ENCODE results near the gene HNF1A.
"Not testable (repeated sequence)": the region's sequence is repeated elsewhere in the genome, so short reads cannot be mapped to it uniquely, and the experiment has no call there.

The HNF1A gene

DNA sequence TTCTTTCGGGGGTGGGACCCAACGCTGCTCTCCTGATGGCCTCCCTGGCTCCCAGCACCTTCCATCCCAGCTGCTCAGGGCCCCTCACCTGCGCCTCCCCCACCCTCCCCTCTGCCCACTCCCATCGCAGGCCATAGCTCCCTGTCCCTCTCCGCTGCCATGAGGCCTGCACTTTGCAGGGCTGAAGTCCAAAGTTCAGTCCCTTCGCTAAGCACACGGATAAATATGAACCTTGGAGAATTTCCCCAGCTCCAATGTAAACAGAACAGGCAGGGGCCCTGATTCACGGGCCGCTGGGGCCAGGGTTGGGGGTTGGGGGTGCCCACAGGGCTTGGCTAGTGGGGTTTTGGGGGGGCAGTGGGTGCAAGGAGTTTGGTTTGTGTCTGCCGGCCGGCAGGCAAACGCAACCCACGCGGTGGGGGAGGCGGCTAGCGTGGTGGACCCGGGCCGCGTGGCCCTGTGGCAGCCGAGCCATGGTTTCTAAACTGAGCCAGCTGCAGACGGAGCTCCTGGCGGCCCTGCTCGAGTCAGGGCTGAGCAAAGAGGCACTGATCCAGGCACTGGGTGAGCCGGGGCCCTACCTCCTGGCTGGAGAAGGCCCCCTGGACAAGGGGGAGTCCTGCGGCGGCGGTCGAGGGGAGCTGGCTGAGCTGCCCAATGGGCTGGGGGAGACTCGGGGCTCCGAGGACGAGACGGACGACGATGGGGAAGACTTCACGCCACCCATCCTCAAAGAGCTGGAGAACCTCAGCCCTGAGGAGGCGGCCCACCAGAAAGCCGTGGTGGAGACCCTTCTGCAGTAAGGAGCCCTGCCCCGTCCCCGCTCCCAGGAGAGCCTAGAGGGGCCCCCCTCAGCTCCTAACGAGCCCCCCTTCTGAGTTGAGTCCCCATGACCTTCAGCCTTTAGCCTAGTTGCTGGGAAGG is at the start of gene HNF1A:
HNF1A (plus strand) TSS at position 248 of the 924 bp plus-strand sequence; CDS start at position 474, 226 bp downstream.
- no peak for DNase-seq (ENCODE audit: low spot score)

DNA sequence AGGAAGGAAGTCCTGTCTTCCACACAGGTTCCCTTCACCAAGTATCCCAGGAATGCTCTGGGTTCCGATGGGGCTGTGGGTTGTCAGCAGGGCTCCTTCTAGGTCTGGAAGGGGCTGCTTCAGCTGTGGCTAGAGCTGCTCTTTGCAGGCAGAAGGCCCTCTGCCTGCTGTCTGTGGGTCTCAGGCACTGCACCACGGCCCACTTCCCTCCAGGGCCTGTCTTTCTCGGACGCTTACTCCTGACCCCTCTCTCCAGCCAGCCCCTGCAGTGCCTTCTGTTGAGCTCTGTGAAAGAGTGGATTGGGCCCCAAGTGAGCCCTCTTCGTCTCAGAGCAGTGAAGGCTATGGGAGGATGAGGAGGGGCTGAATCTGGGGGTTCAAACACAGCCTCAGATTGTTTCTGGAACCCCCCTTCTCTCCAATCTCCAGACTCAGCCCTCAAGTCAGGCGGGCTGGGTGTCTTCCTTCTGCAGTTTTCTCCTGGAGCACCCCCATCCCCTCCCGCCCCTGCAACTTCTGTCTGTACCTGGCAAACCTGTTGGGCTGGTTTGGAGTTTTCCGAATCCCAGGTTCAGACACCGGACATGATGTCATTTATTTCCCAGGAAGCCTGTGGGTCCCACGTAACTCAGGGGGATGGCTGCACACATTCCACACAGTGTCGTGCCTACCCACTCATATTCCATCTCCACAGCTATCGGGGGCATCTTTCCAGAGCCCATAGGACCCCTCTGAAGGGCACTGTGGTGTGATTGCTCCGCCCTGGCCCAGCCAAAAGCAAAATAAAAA is 49.3 kb upstream of the HNF1A start:
- no peak for DNase-seq (ENCODE audit: low spot score)

- DNase-seq (ENCODE audit: low spot score), result no peak
These were observed 48.3 kb upstream of the HNF1A start for GRCh38 chr12:120930032-120930431.

GRCh38 chr12:120932058-120932457 is 46.3 kb upstream of the HNF1A start:
- no peak for DNase-seq (ENCODE audit: low spot score)

GRCh38 chr12:120932956-120933526 is 45.3 kb upstream of the HNF1A start:
- DNase-seq (ENCODE audit: low spot score), result no peak

GRCh38 chr12:120933786-120934185 is 44.6 kb upstream of the HNF1A start:
- no peak for DNase-seq (ENCODE audit: low spot score)

DNA sequence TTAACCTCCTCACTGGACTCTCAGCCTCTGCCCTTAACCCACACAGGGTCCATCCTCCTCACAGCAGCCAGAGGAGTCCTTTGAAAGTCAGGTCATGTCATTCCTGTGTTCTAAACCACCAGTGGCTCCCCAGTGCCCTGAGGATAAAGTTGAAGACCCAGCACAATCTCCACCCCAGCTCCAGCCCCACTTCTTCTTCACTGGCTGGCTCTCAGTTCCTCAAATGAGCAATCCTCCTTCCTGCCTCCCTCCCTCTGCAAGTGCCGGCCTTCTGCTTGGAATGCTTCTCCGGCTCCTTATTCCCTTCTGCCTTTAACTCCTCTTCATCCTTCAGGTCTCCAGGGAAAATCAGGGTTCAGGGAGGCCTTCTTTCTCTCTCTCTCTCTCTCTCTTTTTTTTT is 42.1 kb upstream of the HNF1A start:
- no peak for DNase-seq (ENCODE audit: low spot score)

GRCh38 chr12:120938496-120938895 is 39.8 kb upstream of the HNF1A start:
- no peak for DNase-seq (ENCODE audit: low spot score)

DNA sequence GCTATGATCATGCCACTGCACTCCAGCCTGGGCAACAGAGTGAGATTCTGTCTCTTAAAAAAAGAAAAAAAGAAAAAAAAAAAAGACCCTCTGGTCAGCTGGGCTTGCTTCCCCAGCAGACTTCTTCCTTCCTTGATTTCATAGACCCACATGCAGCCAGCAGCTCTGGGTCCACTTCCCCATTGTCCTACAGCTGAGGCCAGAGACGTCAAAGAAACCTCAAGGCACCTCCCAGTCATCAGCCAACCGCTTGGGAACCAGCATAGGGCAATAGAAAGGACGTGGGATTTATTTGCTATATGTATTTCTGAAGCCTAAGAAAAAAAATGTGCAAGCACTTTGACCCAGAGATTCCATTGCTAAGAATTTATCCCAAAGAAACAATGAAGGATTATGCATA is 38.8 kb upstream of the HNF1A start:
- DNase-seq (ENCODE audit: low spot score), result no peak

DNA sequence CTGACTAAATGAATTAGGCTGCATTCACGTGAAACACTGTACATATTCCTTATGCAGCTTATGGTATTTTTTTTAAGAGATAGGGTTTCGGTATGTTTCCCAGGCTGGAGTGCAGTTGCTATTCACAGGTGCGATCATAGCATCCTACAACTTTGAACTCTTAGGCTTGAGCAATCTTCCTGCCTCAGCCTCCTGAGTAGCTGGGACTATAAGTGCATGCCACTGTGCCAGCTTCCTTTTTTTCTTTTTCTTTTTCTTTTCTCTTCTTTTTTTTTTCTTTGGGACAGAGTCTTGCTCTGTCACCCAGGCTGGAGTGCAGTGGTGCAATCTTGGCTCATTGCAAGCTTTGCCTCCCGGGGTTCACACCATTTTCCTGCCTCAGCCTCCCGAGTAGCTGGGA is 38.3 kb upstream of the HNF1A start:
- no peak for DNase-seq (ENCODE audit: low spot score)

DNA sequence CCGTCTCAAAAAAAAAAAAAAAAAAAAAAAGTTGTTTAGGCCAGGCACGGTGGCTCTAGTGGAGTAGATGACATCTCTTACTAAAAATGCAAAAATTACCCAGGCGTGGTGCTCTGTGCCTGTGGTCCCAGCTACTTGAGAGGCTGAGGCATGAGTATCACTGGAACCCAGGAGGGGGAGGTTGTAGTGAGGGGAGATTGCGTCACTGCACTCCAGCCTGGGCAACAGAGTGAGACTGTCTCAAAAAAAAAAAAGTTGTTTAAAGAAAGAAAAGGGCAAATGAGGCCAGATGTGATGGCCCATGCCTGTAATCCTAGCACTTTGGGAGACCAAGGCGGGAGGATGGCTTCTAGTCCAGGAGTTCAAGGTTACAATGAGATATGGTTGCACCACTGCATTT is 37.5 kb upstream of the HNF1A start:
- no peak for DNase-seq (ENCODE audit: low spot score)

DNA sequence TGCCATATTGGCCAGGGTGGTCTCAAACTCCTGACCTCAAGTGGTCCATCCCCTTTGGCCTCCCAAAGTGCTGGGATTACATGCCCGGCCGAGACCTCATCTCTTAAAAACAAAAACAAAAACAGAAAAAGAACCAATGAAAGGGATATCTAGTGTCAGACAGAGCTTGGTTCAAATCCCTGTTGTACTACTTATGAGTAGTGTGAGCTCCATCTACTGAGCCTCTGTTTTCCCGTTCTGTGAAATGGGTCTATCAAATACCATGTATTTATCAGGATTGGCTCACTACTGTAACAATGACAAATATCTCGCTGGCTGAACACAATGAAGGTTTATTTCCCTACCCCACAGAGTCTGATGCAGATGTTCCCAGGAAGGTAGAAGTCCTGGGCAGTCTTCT is 36.9 kb upstream of the HNF1A start:
- DNase-seq (ENCODE audit: low spot score), result no peak

DNA sequence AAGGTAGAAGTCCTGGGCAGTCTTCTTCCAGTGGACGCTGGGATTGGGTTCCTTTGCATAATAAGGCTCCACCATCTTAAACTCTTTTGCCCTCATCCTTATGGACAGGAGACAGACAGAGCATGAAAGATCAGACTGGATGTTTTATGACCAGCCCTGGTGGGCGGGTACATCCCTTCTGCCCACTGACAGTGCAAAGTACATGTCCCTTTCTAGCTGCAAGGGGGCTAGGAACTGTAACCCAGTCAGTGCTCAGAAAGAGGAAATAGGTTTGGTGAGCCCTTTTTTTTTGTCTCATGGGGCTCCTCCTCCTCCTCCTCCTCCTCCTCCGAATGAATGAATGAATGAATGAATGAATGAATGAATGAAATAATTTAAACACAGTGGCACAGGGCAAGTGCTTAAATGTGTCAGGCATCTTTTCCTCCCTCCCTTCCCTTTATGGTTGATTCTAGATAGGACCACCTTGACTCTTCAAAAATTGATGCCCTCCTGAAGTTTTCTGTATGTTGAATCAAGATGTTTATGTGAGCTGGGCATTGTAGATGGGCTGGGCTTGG is 36.4 kb upstream of the HNF1A start:
- DNase-seq (ENCODE audit: low spot score), result no peak

GRCh38 chr12:120943482-120943881 is 34.9 kb upstream of the HNF1A start:
- no peak for DNase-seq (ENCODE audit: low spot score)

- peak; percentile 67 for DNase-seq (ENCODE audit: low spot score)
These were observed 33.6 kb upstream of the HNF1A start for GRCh38 chr12:120944645-120945217.

DNA sequence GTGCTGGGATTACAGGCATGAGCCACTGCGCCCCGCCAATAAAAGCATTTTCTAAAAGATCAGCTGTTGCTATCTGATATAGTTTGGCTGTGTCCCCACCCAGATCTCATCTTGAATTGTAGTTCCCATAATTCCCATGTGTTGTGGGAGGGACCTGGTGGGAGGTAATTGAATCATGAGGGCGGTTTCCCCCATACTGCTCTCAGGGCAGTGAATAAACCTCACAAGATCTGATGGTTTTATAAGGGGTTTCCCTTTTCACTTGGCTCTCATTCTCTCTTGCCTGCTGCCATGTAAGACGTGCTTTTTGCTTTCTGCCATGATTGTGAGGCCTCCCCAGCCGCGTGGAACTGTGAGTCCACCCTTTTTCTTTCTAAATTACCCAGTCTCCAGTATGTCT is 32.8 kb upstream of the HNF1A start:
- not testable (repeated sequence) for DNase-seq (ENCODE audit: low spot score)

DNA sequence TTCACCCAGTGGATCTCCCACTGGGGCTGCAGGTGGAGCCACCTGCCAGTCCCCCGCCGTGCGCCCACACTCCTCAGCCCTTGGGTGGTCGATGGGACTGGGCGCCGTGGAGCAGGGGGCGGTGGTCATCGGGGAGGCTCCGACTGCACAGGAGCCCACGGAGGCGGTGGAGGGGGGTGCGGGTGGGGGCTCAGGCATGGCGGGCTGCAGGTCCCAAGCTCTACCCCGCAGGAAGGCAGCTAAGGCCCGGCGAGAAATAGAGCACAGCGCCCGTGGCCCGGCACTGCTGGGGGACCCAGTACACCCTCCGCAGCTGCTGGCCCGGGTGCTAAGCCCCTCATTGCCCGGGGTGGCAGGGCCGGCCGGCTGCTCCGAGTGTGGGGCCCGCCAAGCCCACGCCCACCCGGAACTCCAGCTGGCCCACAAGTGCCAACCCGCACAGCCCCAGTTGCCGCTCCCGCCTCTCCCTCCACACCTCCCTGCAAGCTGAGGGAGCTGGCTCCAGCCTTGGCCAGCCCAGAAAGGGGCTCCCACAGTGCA is 28.0 kb upstream of the HNF1A start:
- DNase-seq (ENCODE audit: low spot score), result not testable (repeated sequence)

- DNase-seq (ENCODE audit: low spot score), result no peak
These were observed 27.5 kb upstream of the HNF1A start for GRCh38 chr12:120950807-120951206.

GRCh38 chr12:120955232-120955631 is 23.1 kb upstream of the HNF1A start:
- DNase-seq (ENCODE audit: low spot score), result no peak

DNA sequence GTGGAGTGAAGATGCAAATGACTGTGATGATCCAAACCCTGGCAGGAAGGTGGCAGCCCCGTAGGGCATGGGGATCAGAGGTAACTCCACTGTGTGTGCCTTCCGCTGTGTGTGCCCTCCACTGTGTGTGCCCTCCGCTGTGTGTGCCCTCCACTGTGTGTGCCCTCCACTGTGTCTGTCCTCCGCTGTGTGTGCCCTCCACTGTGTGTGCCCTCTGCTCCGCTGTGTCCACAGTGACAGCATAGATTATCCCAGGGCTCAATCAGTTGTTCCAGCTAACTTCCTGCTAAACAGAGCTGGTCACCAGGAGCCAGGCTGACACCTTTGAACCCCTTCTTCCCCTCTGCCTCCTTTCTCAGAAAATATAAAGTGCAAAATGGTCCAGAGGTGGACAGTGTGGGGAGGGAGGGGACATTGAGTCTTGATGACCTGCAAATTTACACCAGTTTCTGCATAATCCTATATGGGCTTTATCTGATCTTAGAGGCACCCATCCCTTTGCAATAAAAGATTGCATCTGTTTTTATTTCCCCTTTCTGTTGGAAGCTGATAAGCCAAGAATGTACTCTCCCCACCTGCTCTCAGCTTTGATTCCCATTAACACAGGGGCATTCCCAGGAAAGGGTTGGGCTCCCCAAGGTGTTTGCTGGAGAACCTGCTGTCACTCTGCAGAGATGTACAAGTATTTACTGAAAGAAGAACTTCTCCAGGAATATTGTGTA is 21.6 kb upstream of the HNF1A start:
- DNase-seq (ENCODE audit: low spot score), result no peak

Data from germinal center (tissue), 1 donor.